PFSK-1 (cell line): ENCODE data around the gene C16orf78. TPM values are rescaled to one million over a fixed set of nuclear protein-coding genes. Genes with fewer than 3 reads are reported as not detected.

ENCODE experiments used
- FOXP2 ChIP-seq: optimal IDR thresholded peaks from 2 replicates; pipeline ENCODE3; 2011; ENCODE audit warnings: borderline replicate concordance, control low read depth, inconsistent platforms; ENCODE audit not compliant: insufficient read depth; ENCODE audit errors: extremely low read length, extremely low read depth
- POLR2AphosphoS5 ChIP-seq: IDR thresholded peaks from 2 replicates; pipeline ENCODE4 v1.6.1; 2012; ENCODE audit warnings: low read depth, mild to moderate bottlenecking, control low read depth, low read length, moderate library complexity
- SIN3A ChIP-seq: IDR thresholded peaks from 2 replicates; pipeline ENCODE4 v1.6.1; 2012; ENCODE audit warnings: mild to moderate bottlenecking, low read length, moderate library complexity, borderline replicate concordance; ENCODE audit not compliant: insufficient read depth
- TAF1 ChIP-seq: IDR thresholded peaks from 2 replicates; pipeline ENCODE4 v1.6.1; 2012; ENCODE audit warnings: low read length, control low read depth, borderline replicate concordance; ENCODE audit not compliant: insufficient read depth
- polyA plus RNA-seq: library from polyadenylated mRNA; unstranded; fragments of >200 nt; gene quantifications from one replicate; pipeline ENCODE4 v1.2.1, GENCODE V29; 2012; ENCODE audit warnings: low read depth, missing spikeins; ENCODE audit not compliant: insufficient read length
- TF ChIP-seq, protein P1 (sequence below), 2 experiments: IDR thresholded peaks; 2 replicates each; pipeline versions ENCODE4 v1.6.1 to v1.8.0; 2011 to 2012; ENCODE audit warnings: low read depth in 2 of 2, low read length in 2 of 2, control low read depth in 1 of 2, inconsistent platforms in 1 of 2, mild to moderate bottlenecking in 1 of 2, moderate library complexity in 1 of 2; ENCODE audit not compliant: insufficient read depth in 1 of 2

Gene C16orf78, protein sequence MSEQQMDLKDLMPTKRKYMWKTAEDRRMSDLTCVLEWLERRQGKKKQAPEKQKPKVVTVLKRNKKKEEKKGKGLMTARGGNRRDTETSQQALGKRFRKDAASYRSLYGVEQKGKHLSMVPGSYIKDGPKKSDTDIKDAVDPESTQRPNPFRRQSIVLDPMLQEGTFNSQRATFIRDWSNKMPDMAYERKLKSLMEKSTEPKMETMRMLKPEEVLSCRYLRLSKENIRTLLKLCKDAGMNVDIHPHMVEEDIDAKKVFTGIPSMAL
- not detected for polyA plus RNA-seq

DNA sequence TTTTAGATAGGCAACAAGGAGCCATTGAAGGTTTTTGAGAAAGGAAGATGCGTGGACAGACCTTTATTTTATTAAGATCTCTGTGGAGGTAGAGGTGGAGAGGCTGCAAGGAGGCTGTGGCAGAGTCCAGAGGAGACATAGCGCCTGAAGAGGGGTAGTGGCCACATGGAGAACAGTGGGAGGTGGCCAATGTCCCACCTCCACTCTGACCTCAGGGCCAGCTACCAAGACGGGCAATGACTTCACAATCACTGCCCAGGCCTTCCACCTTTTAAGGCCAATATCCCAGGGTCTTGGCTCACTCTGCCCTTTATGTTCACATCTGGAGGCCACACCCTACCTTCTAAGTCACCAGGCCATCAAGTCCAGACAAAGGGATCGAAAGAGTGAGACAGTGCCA is at the start of gene C16orf78:
Gene C16orf78, plus strand, starts transcription at position 301 of the 400 bp plus-strand sequence. CDS start 136 bp downstream, outside the sequence.
- TF ChIP-seq SIN3A = no peak
- TF ChIP-seq, protein P1, sequence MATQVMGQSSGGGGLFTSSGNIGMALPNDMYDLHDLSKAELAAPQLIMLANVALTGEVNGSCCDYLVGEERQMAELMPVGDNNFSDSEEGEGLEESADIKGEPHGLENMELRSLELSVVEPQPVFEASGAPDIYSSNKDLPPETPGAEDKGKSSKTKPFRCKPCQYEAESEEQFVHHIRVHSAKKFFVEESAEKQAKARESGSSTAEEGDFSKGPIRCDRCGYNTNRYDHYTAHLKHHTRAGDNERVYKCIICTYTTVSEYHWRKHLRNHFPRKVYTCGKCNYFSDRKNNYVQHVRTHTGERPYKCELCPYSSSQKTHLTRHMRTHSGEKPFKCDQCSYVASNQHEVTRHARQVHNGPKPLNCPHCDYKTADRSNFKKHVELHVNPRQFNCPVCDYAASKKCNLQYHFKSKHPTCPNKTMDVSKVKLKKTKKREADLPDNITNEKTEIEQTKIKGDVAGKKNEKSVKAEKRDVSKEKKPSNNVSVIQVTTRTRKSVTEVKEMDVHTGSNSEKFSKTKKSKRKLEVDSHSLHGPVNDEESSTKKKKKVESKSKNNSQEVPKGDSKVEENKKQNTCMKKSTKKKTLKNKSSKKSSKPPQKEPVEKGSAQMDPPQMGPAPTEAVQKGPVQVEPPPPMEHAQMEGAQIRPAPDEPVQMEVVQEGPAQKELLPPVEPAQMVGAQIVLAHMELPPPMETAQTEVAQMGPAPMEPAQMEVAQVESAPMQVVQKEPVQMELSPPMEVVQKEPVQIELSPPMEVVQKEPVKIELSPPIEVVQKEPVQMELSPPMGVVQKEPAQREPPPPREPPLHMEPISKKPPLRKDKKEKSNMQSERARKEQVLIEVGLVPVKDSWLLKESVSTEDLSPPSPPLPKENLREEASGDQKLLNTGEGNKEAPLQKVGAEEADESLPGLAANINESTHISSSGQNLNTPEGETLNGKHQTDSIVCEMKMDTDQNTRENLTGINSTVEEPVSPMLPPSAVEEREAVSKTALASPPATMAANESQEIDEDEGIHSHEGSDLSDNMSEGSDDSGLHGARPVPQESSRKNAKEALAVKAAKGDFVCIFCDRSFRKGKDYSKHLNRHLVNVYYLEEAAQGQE (IDR thresholded peaks at IDR 0.05; ENCODE audit: insufficient read depth in 1 of 2, low read depth in 2 of 2, low read length in 2 of 2) = no peak
- TF ChIP-seq FOXP2 = no peak
- TF ChIP-seq POLR2AphosphoS5 = no peak
- no peak for TF ChIP-seq TAF1

DNA sequence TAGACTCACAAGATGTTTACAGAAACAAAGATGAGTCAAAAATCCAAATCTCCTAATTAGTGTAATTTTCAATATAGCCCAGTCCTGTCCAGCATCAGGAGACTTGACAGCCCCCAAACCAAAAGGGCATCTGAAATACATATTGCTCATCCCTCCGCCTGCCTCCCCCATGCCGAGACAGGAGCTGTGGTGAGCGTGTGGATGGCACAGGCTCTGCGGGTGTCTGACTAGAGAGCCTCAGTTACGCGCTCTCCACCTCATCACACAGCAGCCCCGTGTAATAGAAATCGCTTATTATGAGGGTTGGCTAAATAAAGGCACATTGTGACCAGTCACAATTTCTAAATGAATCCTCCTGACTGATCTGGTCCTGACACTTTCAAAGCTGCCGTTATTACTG is 48.9 kb upstream of the C16orf78 start:
- TF ChIP-seq, protein P1 (IDR thresholded peaks at IDR 0.05; ENCODE audit: insufficient read depth in 1 of 2, low read depth in 2 of 2, low read length in 2 of 2) = no peak
- TF ChIP-seq TAF1 = no peak
- no peak for TF ChIP-seq POLR2AphosphoS5
- no peak for TF ChIP-seq SIN3A
- TF ChIP-seq FOXP2 = no peak

DNA sequence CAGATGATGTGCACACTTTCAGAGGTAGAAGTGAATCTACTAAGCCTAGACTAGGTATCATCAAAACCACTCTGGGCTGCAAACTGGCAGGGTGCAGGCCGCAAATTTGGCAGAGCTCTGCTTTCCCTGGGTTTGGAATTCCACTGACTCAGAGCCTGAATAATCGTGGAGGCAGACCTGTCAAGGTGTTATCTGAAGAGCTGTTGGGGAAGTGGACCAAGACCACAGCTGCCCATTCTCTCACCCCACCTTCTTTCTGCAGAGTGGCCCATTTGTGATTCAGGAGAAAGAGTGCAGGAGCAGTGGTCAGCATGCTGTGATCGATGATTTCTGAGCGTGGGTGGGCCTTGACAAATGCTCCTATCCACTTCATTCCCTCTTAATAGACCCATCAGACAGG is 46.1 kb upstream of the C16orf78 start:
- TF ChIP-seq FOXP2 = no peak
- TF ChIP-seq, protein P1 (IDR thresholded peaks at IDR 0.05; ENCODE audit: insufficient read depth in 1 of 2, low read depth in 2 of 2, low read length in 2 of 2) = no peak
- TF ChIP-seq TAF1 = no peak
- TF ChIP-seq SIN3A = no peak
- no peak for TF ChIP-seq POLR2AphosphoS5

DNA sequence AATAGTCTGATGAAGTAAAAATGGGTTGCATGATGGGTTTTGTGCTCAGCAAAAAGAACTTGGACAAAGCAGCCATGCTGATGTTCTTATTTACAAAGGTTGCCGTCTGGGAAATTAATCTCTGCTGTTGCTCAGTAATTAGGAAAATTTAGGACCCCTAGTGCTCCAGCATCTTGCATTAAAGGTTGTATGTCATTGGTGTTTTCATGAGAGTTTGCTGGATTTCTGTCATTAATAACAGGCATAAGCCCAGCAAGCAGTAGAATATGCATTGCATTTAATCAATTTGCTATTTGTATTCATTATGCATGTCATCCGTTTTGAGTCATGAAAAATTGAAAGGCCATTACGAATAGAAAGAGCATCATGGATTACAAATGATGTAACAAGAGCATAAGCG is 45.3 kb upstream of the C16orf78 start:
- no peak for TF ChIP-seq TAF1
- TF ChIP-seq, protein P1 (IDR thresholded peaks at IDR 0.05; ENCODE audit: insufficient read depth in 1 of 2, low read depth in 2 of 2, low read length in 2 of 2) = no peak
- TF ChIP-seq SIN3A = no peak
- TF ChIP-seq FOXP2 = no peak
- TF ChIP-seq POLR2AphosphoS5 = no peak
